K562 (cell line): ENCODE measurements around the gene ELMO1. TPM values are rescaled to one million over a fixed set of nuclear protein-coding genes. Genes with fewer than 3 reads are reported as not detected.

Source experiments
- ATAC-seq: fragments of 200-7000 bp; cut with Tn5 transposase; 3 replicates; pipeline ENCODE4 v1.9.1; 2020; ENCODE audit warnings: moderate library complexity
- BruUV-seq: library from RNA; stranded (reverse); fragments of 400-500 nt; replicated peaks from 2 replicates; lab custom pipeline; 2021; lab: Mats Ljungman, UMichigan
- CTCF ChIA-PET: fragments of 300-600 bp; formaldehyde crosslinking; extraction: SDS; loops from one replicate; lab custom pipeline; 2021; ENCODE audit warnings: low intra/inter-chr PET ratio; lab: Yijun Ruan, JAX
- POLR2A ChIA-PET: fragments of 300-600, 350-650 bp; sonication (Branson Sonifier 250); formaldehyde crosslinking; extraction: SDS; loops from one replicate; lab custom pipeline; 2021; ENCODE audit warnings: antibody characterized with exemption, inconsistent platforms; lab: Yijun Ruan, JAX
- DNase-seq, 4 experiments: peaks; one replicate each; pipeline versions ENCODE4 v3.0.0 to v3.0.0-alpha.2; 2011 to 2018; ENCODE audit warnings: low spot score in 3 of 4, mixed read lengths in 3 of 4; ENCODE audit errors: extremely low read depth in 1 of 4
- FAIRE-seq: peaks from 2 replicates; lab custom pipeline; 2011; peaks lifted over from hg19 to GRCh38; lab: Jason Lieb, UNC
- H2AFZ ChIP-seq: 2 replicates; pipeline ENCODE4 v1.6.0; 2011; ENCODE audit warnings: low read depth, low read length, control low read depth, inconsistent platforms
- H3K27ac ChIP-seq: fragments of 200-600 bp; 3 replicates; pipeline ENCODE4 v1.8.0; 2011; ENCODE audit warnings: low read depth, mild to moderate bottlenecking, control low read depth, inconsistent platforms, low read length, moderate library complexity, mixed read lengths; ENCODE audit errors: extremely low read depth
- H3K27me3 ChIP-seq, 2 experiments: fragments of 300-600 bp in 1 of 2; 2 replicates in 1 of 2; 3 replicates in 1 of 2; pipeline versions ENCODE4 v1.6.0 to v1.8.0; 2011; ENCODE audit warnings: inconsistent platforms in 2 of 2, low read length in 2 of 2, mild to moderate bottlenecking in 1 of 2, mixed read lengths in 1 of 2, moderate library complexity in 1 of 2; ENCODE audit not compliant: control insufficient read depth in 2 of 2, insufficient read depth in 2 of 2
- H3K36me3 ChIP-seq: fragments of 300-600 bp; 3 replicates; pipeline ENCODE4 v1.8.0; 2011; ENCODE audit warnings: mild to moderate bottlenecking, low read length, inconsistent platforms; ENCODE audit not compliant: control insufficient read depth, insufficient read depth
- H3K4me1 ChIP-seq, 2 experiments: fragments of 200-600 bp in 1 of 2; replicated peaks in 1 of 2; 2 replicates in 1 of 2; 3 replicates in 1 of 2; pipeline versions ENCODE4 v1.5.1 to v1.8.0; 2011; ENCODE audit warnings: inconsistent platforms in 2 of 2, low read length in 2 of 2, mild to moderate bottlenecking in 1 of 2, mixed read lengths in 1 of 2, moderate library complexity in 1 of 2; ENCODE audit not compliant: control insufficient read depth in 2 of 2, insufficient read depth in 2 of 2
- H3K4me2 ChIP-seq: 2 replicates; pipeline ENCODE4 v1.6.1; 2011; ENCODE audit warnings: low read length, control low read depth, inconsistent platforms, mixed read lengths; ENCODE audit not compliant: insufficient read depth
- H3K4me3 ChIP-seq: fragments of 200-600 bp; sonication (generic), shearing (Covaris generic); 2 replicates; pipeline ENCODE4 v1.5.1; 2016; ENCODE audit warnings: control low read depth, inconsistent platforms
- H3K79me2 ChIP-seq: fragments of 200-600 bp; 3 replicates; pipeline ENCODE4 v1.8.0; 2011; ENCODE audit warnings: low read length, inconsistent platforms; ENCODE audit not compliant: control insufficient read depth, insufficient read depth
- H3K9ac ChIP-seq, 2 experiments: 2 replicates each; pipeline versions ENCODE4 v1.6.0 to v1.6.1; 2011; ENCODE audit warnings: low read depth in 2 of 2, low read length in 2 of 2, control low read depth in 1 of 2, inconsistent platforms in 1 of 2, mild to moderate bottlenecking in 1 of 2, mixed read lengths in 1 of 2; ENCODE audit not compliant: insufficient read depth in 1 of 2
- H3K9me1 ChIP-seq: one replicate; pipeline ENCODE4 v1.6.0; 2011; ENCODE audit warnings: inconsistent platforms, mild to moderate bottlenecking, low read length, moderate library complexity; ENCODE audit not compliant: control insufficient read depth, insufficient read depth
- H3K9me3 ChIP-seq: replicated peaks from 2 replicates; pipeline ENCODE4 v1.5.1; 2011; ENCODE audit warnings: low read depth, low read length, inconsistent platforms; ENCODE audit not compliant: control insufficient read depth, insufficient read depth
- H4K20me1 ChIP-seq: replicated peaks from 2 replicates; pipeline ENCODE4 v1.6.1; 2011; ENCODE audit warnings: low read length, inconsistent platforms, mixed read lengths; ENCODE audit not compliant: control insufficient read depth, insufficient read depth
- ASH1L ChIP-seq: fragments of 450-650 bp; IDR thresholded peaks from 2 replicates; pipeline ENCODE4 v1.6.1; 2018; ENCODE audit warnings: borderline replicate concordance, mild to moderate bottlenecking, low read depth; ENCODE audit not compliant: partially characterized antibody
- ATF3 ChIP-seq, 2 experiments: fragments of 450-650 bp in 1 of 2; sonication (generic) in 1 of 2; formaldehyde crosslinking in 1 of 2; IDR thresholded peaks in 1 of 2; conservative IDR thresholded peaks in 1 of 2; 2 replicates each; pipeline versions ENCODE4 v1.6.1 to v1.8.1; 2016 to 2023; ENCODE audit warnings: mild to moderate bottlenecking in 2 of 2, moderate library complexity in 2 of 2, inconsistent platforms in 1 of 2, missing genetic modification reagents in 1 of 2
- BCLAF1 ChIP-seq, 2 experiments: fragments of 450-650 bp in 1 of 2; IDR thresholded peaks; 2 replicates each; pipeline ENCODE4 v1.6.1; 2011 to 2017; ENCODE audit warnings: low read depth in 2 of 2, antibody characterized with exemption in 1 of 2, borderline replicate concordance in 1 of 2, low read length in 1 of 2, mild to moderate bottlenecking in 1 of 2, mixed read lengths in 1 of 2; ENCODE audit not compliant: control insufficient read depth in 1 of 2
- DPF2 ChIP-seq: fragments of 450-650 bp; IDR thresholded peaks from 2 replicates; pipeline ENCODE4 v1.6.1; 2016
- RB1 ChIP-seq: fragments of 450-650 bp; IDR thresholded peaks from 2 replicates; pipeline ENCODE4 v1.6.1; 2017; ENCODE audit warnings: low read depth, mild to moderate bottlenecking
- SRSF7 ChIP-seq: fragments of 200-400 bp; formaldehyde crosslinking; optimal IDR thresholded peaks from 2 replicates; pipeline ENCODE3; 2017; ENCODE audit warnings: mild to moderate bottlenecking, low read depth, low read length
- TAF9B ChIP-seq: fragments of 450-650 bp; IDR thresholded peaks from 2 replicates; pipeline ENCODE4 v1.6.1; 2018; ENCODE audit warnings: mild to moderate bottlenecking; ENCODE audit not compliant: partially characterized antibody
- WGBS: fragments of 100-300 bp; shearing (Covaris generic); methylation state at CpG from one replicate; pipeline ENCODE4 v1.1.6; 2016; ENCODE audit warnings: low coverage, mixed read lengths; ENCODE audit not compliant: insufficient coverage; ENCODE audit errors: missing lambda C conversion rate; 5-methylcytosine and 5-hydroxymethylcytosine counted together
- in situ Hi-C: fragments of 300-500 bp; cut with MboI; formaldehyde crosslinking; loops from 4 replicates; pipeline ENCODE4 v1.15.0; 2018; ENCODE audit warnings: inconsistent platforms, mixed read lengths
- intact Hi-C: fragments of 100-400 bp; cut with micrococcal nuclease; formaldehyde crosslinking; loops from 2 replicates; pipeline ENCODE4 v1.14.2; 2022
- polyA plus RNA-seq, 8 experiments: library from polyadenylated mRNA; depleted of rRNA in 4 of 8; stranded (reverse) in 5 of 8; unstranded in 3 of 8; fragments of >200 nt; fragmentation: Nextera tagmentation in 2 of 8; fragmentation: Illumina TruSeq in 1 of 8; extraction: Ambion mirVana in 2 of 8; extraction: Trizol in 1 of 8; gene quantifications; 2 replicates each; pipeline versions ENCODE4 v1.2.1 to v1.2.3, GENCODE V29; 2011 to 2014; ENCODE audit warnings: inconsistent platforms in 1 of 8, missing spikeins in 1 of 8
- total RNA-seq, 7 experiments: library from RNA; depleted of rRNA in 6 of 7; stranded (reverse); fragments of >200 nt in 6 of 7; fragmentation: Illumina TruSeq in 2 of 7; extraction: Trizol in 2 of 7; gene quantifications; 2 replicates each; pipeline versions ENCODE4 v1.2.1 to v1.2.3, GENCODE V29; 2011 to 2021; ENCODE audit warnings: low replicate concordance in 1 of 7

The ELMO1 gene
- total and polyA plus RNA-seq, 9 of the 15 experiments (the other 6 are each of a cell fraction or from before 2014, with no cell fraction given) = 0.36 to 7.2 (median 3.6) TPM

GRCh38 chr7:37084303-37084702, 364.4 kb downstream of the ELMO1 start:
- FAIRE-seq = no peak
- in situ Hi-C loops (no loop called here), intact Hi-C loops (no loop called here)
- no peak overlapping the region for H2AFZ ChIP-seq
- no TSS peak for BruUV-seq
- H3K9me1 ChIP-seq = no peaks in the 10 kb centered on the region
- 0% methylated on average over 2 of the region's 2 CpGs for WGBS
- H3K27ac ChIP-seq = no peak overlapping the region
- ChIA-PET POLR2A (no interaction called here), CTCF (no interaction called here)
- H4K20me1 ChIP-seq = no peaks in the 10 kb centered on the region
- no peaks in the 10 kb centered on the region for H3K4me1 ChIP-seq
- H3K4me2 ChIP-seq = no peak overlapping the region
- H3K9ac ChIP-seq = no peak overlapping the region
- no peaks in the 10 kb centered on the region for H3K36me3 ChIP-seq
- ATAC-seq = no peak
- H3K79me2 ChIP-seq = no peaks in the 10 kb centered on the region
- no peak for TF ChIP-seq TAF9B
- TF ChIP-seq ASH1L = no peak
- no peak for TF ChIP-seq SRSF7
- TF ChIP-seq RB1 = no peak
- TF ChIP-seq ATF3 (IDR thresholded peaks at IDR 0.05) = no peak
- TF ChIP-seq ATF3 (CRISPR knock-in tag; conservative IDR thresholded peaks at IDR 0.05) = no peak
- TF ChIP-seq DPF2 = no peak
- TF ChIP-seq BCLAF1 (IDR thresholded peaks at IDR 0.05; ENCODE audit: borderline replicate concordance in 1 of 2, control insufficient read depth in 1 of 2, low read depth in 2 of 2, low read length in 1 of 2) = no peak
- H3K4me3 ChIP-seq = no peak overlapping the region
- no peaks in the 10 kb centered on the region for H3K9me3 ChIP-seq
- DNase-seq = no peak
- no peaks in the 10 kb centered on the region for H3K27me3 ChIP-seq
